ENCODE data around the gene COQ8B. TPM values are rescaled to one million over a fixed set of nuclear protein-coding genes. Genes with fewer than 3 reads are reported as not detected.

Gene COQ8B
- total RNA-seq, 5 donors from 2014 or later (not counting 1 experiment from before 2014, with no cell fraction given) = 30.8 to 60.1 (median 53.9) TPM

- ChIA-PET POLR2A (no interaction called here), CTCF (interaction anchor here in 1 of 2 donors (0.6 to 3.0 kb wide), 3 partner anchors 20 to 49 kb away, joined by 3 to 9 read pairs (median 3); partner anchors contain the start of gene RAB4B)
- Mint-ChIP-seq H3K9me3 (no peaks in the 10 kb centered on the region), H3K27me3 (no peaks in the 10 kb centered on the region), H3K4me1 (peaks cover 46 to 64% (median 51%) of the 10 kb centered on the region in 3 donors), H3K27ac (peak overlapping the region in 1 of 2 donors; percentile 39), H3K4me3 (no peak overlapping the region), H3K36me3 (peaks cover 63% of the 10 kb centered on the region)
- DNase-seq (no peak), ATAC-seq (replicated peaks in 1 of 4) (no peak)
- Histone ChIP-seq H3K27ac (ENCODE audit: low read length) (no peak overlapping the region), H3K27me3 (replicated peaks in 1 of 2; ENCODE audit: control insufficient read depth in 2 of 2, extremely low read depth in 1 of 2, insufficient read depth in 2 of 2, low read length in 1 of 2) (no peaks in the 10 kb centered on the region), H3K4me3 (ENCODE audit: control insufficient read depth in 1 of 2, extremely low read depth in 1 of 2, low read length in 1 of 2) (no peak overlapping the region), H3K4me1 (ENCODE audit: control insufficient read depth in 1 of 2, extremely low read depth in 1 of 2, insufficient read depth in 2 of 2, low read length in 2 of 2) (peaks cover 15 to 67% of the 10 kb centered on the region in 2 experiments), H3K36me3 (ENCODE audit: control insufficient read depth in 2 of 2, extremely low read depth in 1 of 2, insufficient read depth in 1 of 2, low read length in 1 of 2) (peaks cover 35 to 74% of the 10 kb centered on the region in 2 donors), H3K9me3 (no peaks in the 10 kb centered on the region)
- WGBS (ENCODE audit: insufficient coverage) = 100% methylated on average over 2 of the region's 3 CpGs
Measured at GRCh38 chr19:40758491-40758890, 41.8 kb upstream of the COQ8B start.

GRCh38 chr19:40756502-40757110 lies 39.9 kb upstream of the COQ8B start:
- H3K27me3 ChIP-seq (replicated peaks in 1 of 2; ENCODE audit: control insufficient read depth in 2 of 2, extremely low read depth in 1 of 2, insufficient read depth in 2 of 2, low read length in 1 of 2) = no peaks in the 10 kb centered on the region
- DNase-seq (peak in 3 of 35 experiments; percentile 12 to 55 (median 21)), ATAC-seq (replicated peaks in 1 of 4) (peak in 1 of 4 experiments; percentile 58)
- H3K27ac ChIP-seq (ENCODE audit: low read length) = peak overlapping the region; percentile 6
- Mint-ChIP-seq H3K4me3 (peak overlapping the region in 2 of 3 donors; percentile 39 to 91), H3K9me3 (no peaks in the 10 kb centered on the region), H3K27me3 (no peaks in the 10 kb centered on the region), H3K36me3 (peaks cover 50% of the 10 kb centered on the region), H3K27ac (peak overlapping the region; percentile 49 to 50), H3K4me1 (peaks cover 48 to 61% (median 54%) of the 10 kb centered on the region in 3 donors)
- H3K36me3 ChIP-seq (ENCODE audit: control insufficient read depth in 2 of 2, extremely low read depth in 1 of 2, insufficient read depth in 1 of 2, low read length in 1 of 2) = peaks cover 21 to 55% of the 10 kb centered on the region in 2 donors
- no peak overlapping the region for H3K4me3 ChIP-seq (ENCODE audit: control insufficient read depth in 1 of 2, extremely low read depth in 1 of 2, low read length in 1 of 2)
- ChIA-PET POLR2A (interaction anchor here in 1 of 2 donors (0.7 kb wide), 1 partner anchor 582 kb away, joined by 5 read pairs; no protein-coding TSS in a partner anchor), CTCF (interaction anchor here in 1 of 2 donors (3.0 kb wide), 1 partner anchor 21 kb away, joined by 9 read pairs; the partner anchor contains the start of gene RAB4B)
- WGBS (ENCODE audit: insufficient coverage) = 59% methylated on average over 9 of the region's 11 CpGs
- H3K9me3 ChIP-seq = no peaks in the 10 kb centered on the region
- peaks cover 17 to 65% of the 10 kb centered on the region in 2 experiments for H3K4me1 ChIP-seq (ENCODE audit: control insufficient read depth in 1 of 2, extremely low read depth in 1 of 2, insufficient read depth in 2 of 2, low read length in 2 of 2)

- no peak overlapping the region for H3K27ac ChIP-seq (ENCODE audit: low read length)
- peaks cover 45% of the 10 kb centered on the region for H3K36me3 Mint-ChIP-seq
Measured at GRCh38 chr19:40755791-40756190, 39.1 kb upstream of the COQ8B start.

DNA sequence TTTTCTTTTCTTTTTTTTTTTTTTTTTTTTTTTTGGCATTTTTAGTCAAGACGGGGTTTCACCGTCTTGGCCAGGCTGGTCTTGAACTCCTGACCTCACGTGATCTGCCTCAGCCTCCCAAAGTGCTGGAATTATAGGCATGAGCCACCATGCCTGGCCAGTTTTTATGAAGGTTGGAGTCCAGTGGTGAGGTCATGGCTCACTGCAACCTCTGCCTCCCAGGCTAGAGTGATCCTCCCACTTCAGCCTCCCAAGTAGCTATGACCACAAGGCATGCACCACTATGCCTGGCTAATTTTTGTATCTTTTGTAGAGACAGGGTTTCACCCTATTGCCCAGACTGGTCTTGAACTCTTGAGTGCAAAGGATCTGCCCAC lies 38.5 kb upstream of the COQ8B start:
- no peak for DNase-seq
- no peaks in the 10 kb centered on the region for H3K27me3 ChIP-seq (replicated peaks in 1 of 2; ENCODE audit: control insufficient read depth in 2 of 2, extremely low read depth in 1 of 2, insufficient read depth in 2 of 2, low read length in 1 of 2)
- no peak for ATAC-seq (replicated peaks in 1 of 4)
- peak overlapping the region in 1 of 2 donors; percentile 25 for H3K4me3 ChIP-seq (ENCODE audit: control insufficient read depth in 1 of 2, extremely low read depth in 1 of 2, low read length in 1 of 2)
- ChIA-PET POLR2A (interaction anchor here (0.6 to 1.3 kb wide), 4 partner anchors 22 to 419 kb away, joined by 3 to 6 read pairs (median 6); partner anchors contain the start of gene RAB4B (in 1 of the 2)), CTCF (interaction anchor here (0.6 to 1.3 kb wide), 8 partner anchors 22 to 696 kb away, joined by 3 to 8 read pairs (median 4); partner anchors contain the start of genes EGLN2 (in 1 of the 2) and RAB4B (in 1 of the 2))
- 67% methylated on average over 2 of the region's 3 CpGs for WGBS (ENCODE audit: insufficient coverage)
- H3K4me1 ChIP-seq (ENCODE audit: control insufficient read depth in 1 of 2, extremely low read depth in 1 of 2, insufficient read depth in 2 of 2, low read length in 2 of 2) = peaks cover 17 to 69% of the 10 kb centered on the region in 2 experiments
- Mint-ChIP-seq H3K27ac (no peak overlapping the region), H3K27me3 (no peaks in the 10 kb centered on the region), H3K9me3 (no peaks in the 10 kb centered on the region), H3K36me3 (peaks cover 42% of the 10 kb centered on the region), H3K4me3 (peak overlapping the region; percentile 39 to 91 (median 65)), H3K4me1 (peaks cover 47 to 63% (median 58%) of the 10 kb centered on the region in 3 donors)
- peak overlapping the region; percentile 46 for H3K27ac ChIP-seq (ENCODE audit: low read length)
- no peaks in the 10 kb centered on the region for H3K9me3 ChIP-seq
- H3K36me3 ChIP-seq (ENCODE audit: control insufficient read depth in 2 of 2, extremely low read depth in 1 of 2, insufficient read depth in 1 of 2, low read length in 1 of 2) = peaks cover 18 to 42% of the 10 kb centered on the region in 2 donors

More at GRCh38 chr19:40755791-40756190, 39.1 kb upstream of the COQ8B start:
- DNase-seq (no peak), ATAC-seq (replicated peaks in 1 of 4) (no peak)
- Histone ChIP-seq H3K27me3 (replicated peaks in 1 of 2; ENCODE audit: control insufficient read depth in 2 of 2, extremely low read depth in 1 of 2, insufficient read depth in 2 of 2, low read length in 1 of 2) (no peaks in the 10 kb centered on the region), H3K4me1 (ENCODE audit: control insufficient read depth in 1 of 2, extremely low read depth in 1 of 2, insufficient read depth in 2 of 2, low read length in 2 of 2) (peaks cover 17 to 68% of the 10 kb centered on the region in 2 experiments), H3K36me3 (ENCODE audit: control insufficient read depth in 2 of 2, extremely low read depth in 1 of 2, insufficient read depth in 1 of 2, low read length in 1 of 2) (peaks cover 18 to 47% of the 10 kb centered on the region in 2 donors), H3K9me3 (no peaks in the 10 kb centered on the region), H3K4me3 (ENCODE audit: control insufficient read depth in 1 of 2, extremely low read depth in 1 of 2, low read length in 1 of 2) (no peak overlapping the region)
- peaks cover 46 to 64% (median 58%) of the 10 kb centered on the region in 3 donors for H3K4me1 Mint-ChIP-seq
- H3K27ac Mint-ChIP-seq = peak overlapping the region; percentile 75 to 76
- no peaks in the 10 kb centered on the region for H3K27me3 Mint-ChIP-seq
- CTCF ChIA-PET = interaction anchor here (0.6 to 3.0 kb wide), 3 partner anchors 22 to 696 kb away, joined by 3 to 9 read pairs (median 7); partner anchors contain the start of gene RAB4B (in 1 of the 2)
- 95% methylated on average over 3 of the region's 8 CpGs for WGBS (ENCODE audit: insufficient coverage)
- POLR2A ChIA-PET = interaction anchor here in 1 of 2 donors (0.7 kb wide), 1 partner anchor 583 kb away, joined by 5 read pairs; no protein-coding TSS in a partner anchor
- H3K9me3 Mint-ChIP-seq = no peaks in the 10 kb centered on the region
- H3K4me3 Mint-ChIP-seq = peak overlapping the region in 2 of 3 donors; percentile 39 to 91

DNA sequence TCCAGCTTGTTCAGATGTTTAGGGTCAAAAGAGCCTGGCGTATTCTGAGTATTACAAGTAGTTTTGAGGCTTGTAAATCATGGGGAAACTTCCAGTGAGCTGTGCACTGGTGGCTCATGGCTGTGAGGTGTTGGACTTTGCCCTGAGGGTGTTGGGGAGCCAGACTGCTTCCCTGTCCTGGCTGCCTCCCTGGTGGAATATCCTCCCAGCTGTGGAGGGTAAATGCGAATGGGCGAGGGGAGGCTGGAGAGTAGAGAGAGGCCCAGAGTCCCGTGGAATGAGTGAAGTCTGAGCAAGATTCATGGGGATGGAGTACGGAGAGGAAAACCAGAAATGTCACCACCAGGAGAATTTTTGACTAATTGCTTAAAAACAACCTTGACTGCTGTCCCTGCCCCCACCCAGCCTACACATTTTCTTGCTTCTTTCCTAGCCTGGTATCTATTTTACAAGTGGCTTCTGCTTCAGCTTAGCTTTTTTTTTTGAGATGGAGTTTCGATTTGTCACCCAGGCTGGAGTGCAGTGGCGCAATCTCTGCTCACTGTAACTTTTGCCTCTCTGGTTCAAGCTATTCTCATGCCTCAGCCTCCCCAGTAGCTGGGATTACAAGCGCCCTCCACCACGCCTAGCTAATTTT lies 38.0 kb upstream of the COQ8B start:
- no peaks in the 10 kb centered on the region for H3K27me3 Mint-ChIP-seq
- H3K4me1 Mint-ChIP-seq = peaks cover 52 to 63% (median 63%) of the 10 kb centered on the region in 3 donors
- peak overlapping the region; percentile 64 to 88 for H3K27ac Mint-ChIP-seq
- H3K4me3 Mint-ChIP-seq = peak overlapping the region; percentile 65 to 91 (median 79)
- ChIA-PET POLR2A (interaction anchor here (0.6 to 1.3 kb wide), 7 partner anchors 23 to 591 kb away, joined by 3 to 15 read pairs (median 6); partner anchors contain the start of gene RAB4B (in 1 of the 2)), CTCF (interaction anchor here (0.6 to 1.3 kb wide), 9 partner anchors 17 to 695 kb away, joined by 3 to 8 read pairs (median 5); partner anchors contain the start of genes EGLN2 (in 1 of the 2) and RAB4B (in 1 of the 2))
- no peak for ATAC-seq (replicated peaks in 1 of 4)
- peaks cover 18 to 37% of the 10 kb centered on the region in 2 donors for H3K36me3 ChIP-seq (ENCODE audit: control insufficient read depth in 2 of 2, extremely low read depth in 1 of 2, insufficient read depth in 1 of 2, low read length in 1 of 2)
- H3K36me3 Mint-ChIP-seq = peaks cover 37% of the 10 kb centered on the region
- 10% methylated on average over 2 of the region's 9 CpGs for WGBS (ENCODE audit: insufficient coverage)
- H3K9me3 ChIP-seq = no peaks in the 10 kb centered on the region
- no peaks in the 10 kb centered on the region for H3K9me3 Mint-ChIP-seq
- DNase-seq = peak in 2 of 35 experiments; percentile 8 to 46
- peaks cover 17 to 74% of the 10 kb centered on the region in 2 experiments for H3K4me1 ChIP-seq (ENCODE audit: control insufficient read depth in 1 of 2, extremely low read depth in 1 of 2, insufficient read depth in 2 of 2, low read length in 2 of 2)
- peak overlapping the region; percentile 25 for H3K4me3 ChIP-seq (ENCODE audit: control insufficient read depth in 1 of 2, extremely low read depth in 1 of 2, low read length in 1 of 2)
- H3K27ac ChIP-seq (ENCODE audit: low read length) = peak overlapping the region; percentile 46
- H3K27me3 ChIP-seq (replicated peaks in 1 of 2; ENCODE audit: control insufficient read depth in 2 of 2, extremely low read depth in 1 of 2, insufficient read depth in 2 of 2, low read length in 1 of 2) = no peaks in the 10 kb centered on the region

Data from T-cell (primary cell).